Pancreas (tissue), 10 donors: ENCODE results near the gene ATXN7L3. TPM values are rescaled to one million over a fixed set of nuclear protein-coding genes. Genes with fewer than 3 reads are reported as not detected.

Experiments
- ATAC-seq, 4 donors: fragments of 200-7000 bp; cut with Tn5 transposase; one replicate each; pipeline versions ENCODE4 v1.8.0 to v1.9.1; 2020; ENCODE audit warnings: mild to moderate bottlenecking in 4 of 4, moderate library complexity in 4 of 4
- DNase-seq, 6 donors: peaks; one replicate each; pipeline ENCODE4 v3.0.0-alpha.2; 2020
- FAIRE-seq: peaks from 2 replicates; lab custom pipeline; 2012; peaks lifted over from hg19 to GRCh38; lab: Jason Lieb, UNC
- H3K27ac ChIP-seq, 4 donors: fragments of 200-600 bp; sonication (generic); 1 replicate in 3 of 4; 2 replicates in 1 of 4; pipeline versions ENCODE4 v1.5.0 to v1.8.0; 2020
- H3K27me3 ChIP-seq, 4 donors: fragments of 200-600 bp; one replicate each; pipeline ENCODE4 v1.8.0; 2021
- H3K36me3 ChIP-seq, 3 donors: fragments of 200-600 bp; sonication (generic) in 1 of 3; one replicate each; pipeline versions ENCODE4 v1.5.0 to v1.8.0; 2020 to 2021
- H3K4me1 ChIP-seq, 3 donors: fragments of 200-600 bp; one replicate each; pipeline ENCODE4 v1.8.0; 2021
- H3K4me3 ChIP-seq, 4 donors: fragments of 200-600 bp; sonication (generic) in 2 of 4; one replicate each; pipeline versions ENCODE4 v1.5.0 to v1.8.0; 2020 to 2021
- H3K9me3 ChIP-seq, 4 donors: fragments of 200-600 bp; one replicate each; pipeline ENCODE4 v1.8.0; 2021
- WGBS, 2 donors: extraction: QIAGEN DNeasy Blood & Tissue Kit; methylation state at CpG; one replicate each; pipeline ENCODE4 v1.1.7; 2013; 5-methylcytosine and 5-hydroxymethylcytosine counted together
- intact Hi-C, 3 donors: fragments of 100-400 bp; cut with DNase I; formaldehyde crosslinking; loops; one replicate each; pipeline versions ENCODE4 v1.11.1 to v1.14.2; 2022
- polyA plus RNA-seq, 2 donors: library from polyadenylated mRNA; stranded (reverse); fragments of 200-250 nt; gene quantifications; one replicate each; pipeline ENCODE4 v1.2.3, GENCODE V29; 2013
- total RNA-seq, 6 donors: library from RNA; stranded (reverse); fragmentation: NEBNext Ultra II Directional in 4 of 6; extraction: Animal tissue kit (Norgen Biotek cat#: 25700) in 4 of 6; gene quantifications; one replicate each; pipeline versions ENCODE4 v1.2.1 to v1.2.4, GENCODE V29; 2021 to 2023
- TF ChIP-seq, protein P1 (sequence below), 4 donors: fragments of 200-600 bp; sonication (generic) in 3 of 4; IDR thresholded peaks; one replicate each; pipeline versions ENCODE4 v1.5.0 to v1.8.0; 2021; ENCODE audit warnings: antibody characterized with exemption in 4 of 4
- donor health status: healthy with polysubstance abuse.
- donor health status: DM: no; HTN: no; CAD: no; lungs with moderate emphysema.
- donor health status: DM: no; HTN: no; CAD: no.
- donor health status: control.
- donor health status: control.
- donor health status: Bipolar disorder and iron deficiency.
- donor health status: DM: yes; HTN: yes; CAD: no.
- donor health status: DM: no; HTN: no; CAD: no.
- donor health status: DM: no; HTN: no; CAD: no.
- donor health status: DM: yes; HTN: yes; CAD: no.

The ATXN7L3 gene
- total and polyA plus RNA-seq, 8 donors, result 21.1 to 38.0 (median 27.3) TPM

DNA sequence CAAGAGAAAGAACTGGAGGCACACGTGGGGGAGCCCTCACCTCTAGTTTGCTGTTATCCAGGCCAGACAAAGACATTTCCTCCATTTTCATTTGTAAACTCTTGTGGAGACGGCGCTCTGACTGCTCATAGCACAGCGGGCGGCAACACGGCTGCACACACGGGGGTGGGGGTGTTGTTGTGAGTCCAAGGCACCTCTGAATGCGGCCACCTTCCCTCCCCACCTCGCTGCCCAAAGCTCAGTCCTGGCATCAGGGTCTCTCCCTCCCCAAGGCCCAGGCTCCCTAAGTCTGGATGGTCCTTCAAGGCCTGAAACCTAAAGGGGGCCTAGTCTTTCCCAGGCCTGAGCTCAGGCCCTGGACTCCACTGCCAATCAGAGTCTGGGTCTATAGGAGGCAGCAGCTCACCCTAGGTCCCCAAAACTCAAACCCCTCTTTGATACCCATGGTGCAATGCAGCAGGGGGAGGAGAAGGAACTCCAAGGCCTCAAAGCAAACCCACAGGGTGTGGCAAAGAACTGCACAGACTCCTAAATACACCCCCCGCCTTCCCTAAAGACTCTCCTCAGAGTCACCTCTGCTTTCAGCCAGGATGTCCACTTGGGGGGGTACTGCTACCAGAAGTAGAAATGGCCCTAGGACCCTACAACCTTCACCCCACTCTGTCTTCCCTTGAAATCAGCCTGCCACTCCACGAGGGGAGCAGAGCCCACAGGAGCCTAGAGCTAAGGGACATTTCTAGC lies 1.5 kb downstream of the ATXN7L3 start:
- Histone ChIP-seq H3K4me3 (peak overlapping the region; percentile 87 to 93 (median 91)), H3K27me3 (no peaks in the 10 kb centered on the region), H3K4me1 (peaks cover 3 to 11% (median 6%) of the 10 kb centered on the region in 3 donors), H3K9me3 (no peaks in the 10 kb centered on the region), H3K27ac (peak overlapping the region in 3 of 4 donors; percentile 89 to 93 (median 93)), H3K36me3 (peaks cover 6 to 20% (median 17%) of the 10 kb centered on the region in 3 donors)
- intact Hi-C loops, result no loop called here
- TF ChIP-seq, protein P1, sequence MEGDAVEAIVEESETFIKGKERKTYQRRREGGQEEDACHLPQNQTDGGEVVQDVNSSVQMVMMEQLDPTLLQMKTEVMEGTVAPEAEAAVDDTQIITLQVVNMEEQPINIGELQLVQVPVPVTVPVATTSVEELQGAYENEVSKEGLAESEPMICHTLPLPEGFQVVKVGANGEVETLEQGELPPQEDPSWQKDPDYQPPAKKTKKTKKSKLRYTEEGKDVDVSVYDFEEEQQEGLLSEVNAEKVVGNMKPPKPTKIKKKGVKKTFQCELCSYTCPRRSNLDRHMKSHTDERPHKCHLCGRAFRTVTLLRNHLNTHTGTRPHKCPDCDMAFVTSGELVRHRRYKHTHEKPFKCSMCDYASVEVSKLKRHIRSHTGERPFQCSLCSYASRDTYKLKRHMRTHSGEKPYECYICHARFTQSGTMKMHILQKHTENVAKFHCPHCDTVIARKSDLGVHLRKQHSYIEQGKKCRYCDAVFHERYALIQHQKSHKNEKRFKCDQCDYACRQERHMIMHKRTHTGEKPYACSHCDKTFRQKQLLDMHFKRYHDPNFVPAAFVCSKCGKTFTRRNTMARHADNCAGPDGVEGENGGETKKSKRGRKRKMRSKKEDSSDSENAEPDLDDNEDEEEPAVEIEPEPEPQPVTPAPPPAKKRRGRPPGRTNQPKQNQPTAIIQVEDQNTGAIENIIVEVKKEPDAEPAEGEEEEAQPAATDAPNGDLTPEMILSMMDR (IDR thresholded peaks at IDR 0.05), result no peak
- FAIRE-seq, result no peak
- WGBS, 2 donors, result 65 to 73% methylated on average over 11 of the region's 11 CpGs
- no peak for ATAC-seq
- DNase-seq, result peak in 2 of 6 donors; percentile 37 to 49

DNA sequence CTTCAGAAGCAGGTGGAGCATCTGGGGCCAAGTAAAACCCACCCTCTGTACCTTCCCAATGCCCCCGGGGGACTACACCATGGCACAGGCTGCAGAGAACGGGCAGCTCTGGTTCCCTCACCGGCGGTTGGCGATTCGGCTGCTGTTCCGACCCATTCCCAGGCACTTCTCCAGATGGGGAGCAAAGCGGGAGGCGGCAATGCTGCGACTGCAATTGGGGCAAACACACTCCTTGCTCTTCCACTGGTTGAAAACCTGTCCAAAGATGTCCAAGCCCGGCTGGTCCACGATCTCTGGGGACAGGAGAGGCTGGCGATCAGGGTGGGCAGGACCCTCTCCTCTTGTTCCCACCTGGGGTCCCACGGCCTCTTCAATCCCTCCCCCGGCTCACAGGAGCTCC lies 2.6 kb downstream of the ATXN7L3 start:
- Histone ChIP-seq H3K4me1 (peaks cover 3 to 11% (median 6%) of the 10 kb centered on the region in 3 donors), H3K4me3 (no peak overlapping the region), H3K27me3 (no peaks in the 10 kb centered on the region), H3K36me3 (peaks cover 6 to 20% (median 17%) of the 10 kb centered on the region in 3 donors), H3K9me3 (no peaks in the 10 kb centered on the region), H3K27ac (no peak overlapping the region)
- ATAC-seq (no peak), FAIRE-seq (no peak), DNase-seq (peak in 2 of 6 donors; percentile 41 to 67)
- intact Hi-C loops, result no loop called here
- TF ChIP-seq, protein P1 (IDR thresholded peaks at IDR 0.05), result no peak
- 86 to 90% methylated on average over 15 of the region's 15 CpGs for WGBS, 2 donors

DNA sequence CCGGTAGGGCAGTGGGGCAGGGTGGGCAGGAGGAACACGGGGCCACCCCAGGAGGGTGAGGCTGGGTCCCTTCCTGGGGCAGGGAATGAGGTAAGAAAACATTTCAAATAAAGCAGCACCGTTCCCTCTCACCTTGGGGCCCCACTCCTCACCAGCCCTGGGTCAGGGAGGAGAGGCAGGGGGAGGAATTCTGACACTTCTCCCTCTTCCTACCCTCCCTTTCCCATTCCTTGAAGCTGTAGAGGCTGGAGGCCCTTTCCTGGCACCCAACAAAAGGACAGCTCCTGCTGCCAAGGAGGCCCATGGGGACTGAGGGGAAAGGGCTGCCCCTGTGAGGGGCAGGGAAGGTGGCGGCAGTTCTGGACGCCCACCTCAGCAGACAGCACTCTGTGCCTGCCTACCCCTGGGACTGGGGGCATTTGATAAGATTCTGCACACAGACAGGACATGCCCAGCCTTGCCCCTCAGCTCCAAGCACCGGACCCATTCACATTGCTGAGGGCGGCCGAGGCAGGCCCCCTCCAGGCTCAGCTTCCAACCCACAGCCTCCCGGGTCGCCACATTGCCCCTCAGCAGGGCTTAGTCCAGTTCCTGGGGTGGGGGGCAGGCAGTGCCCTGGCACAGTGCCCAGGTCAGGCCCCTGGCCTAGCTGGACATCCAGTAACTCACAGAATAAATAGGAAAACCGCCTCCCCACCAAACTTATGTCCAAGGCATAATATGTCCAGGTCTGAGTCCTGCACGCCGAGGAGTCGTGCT lies 6.2 kb downstream of the ATXN7L3 start:
- FAIRE-seq, result no peak
- DNase-seq, result peak in 2 of 6 donors; percentile 53 to 77
- Histone ChIP-seq H3K27ac (no peak overlapping the region), H3K9me3 (no peaks in the 10 kb centered on the region), H3K4me3 (no peak overlapping the region), H3K36me3 (peaks cover 6 to 20% (median 17%) of the 10 kb centered on the region in 3 donors), H3K4me1 (peaks cover 0 to 7% (median 6%) of the 10 kb centered on the region in 3 donors), H3K27me3 (no peaks in the 10 kb centered on the region)
- TF ChIP-seq, protein P1 (IDR thresholded peaks at IDR 0.05), result no peak
- ATAC-seq, result no peak
- 91 to 92% methylated on average over 14 of the region's 14 CpGs for WGBS, 2 donors
- intact Hi-C loops, result no loop called here

DNA sequence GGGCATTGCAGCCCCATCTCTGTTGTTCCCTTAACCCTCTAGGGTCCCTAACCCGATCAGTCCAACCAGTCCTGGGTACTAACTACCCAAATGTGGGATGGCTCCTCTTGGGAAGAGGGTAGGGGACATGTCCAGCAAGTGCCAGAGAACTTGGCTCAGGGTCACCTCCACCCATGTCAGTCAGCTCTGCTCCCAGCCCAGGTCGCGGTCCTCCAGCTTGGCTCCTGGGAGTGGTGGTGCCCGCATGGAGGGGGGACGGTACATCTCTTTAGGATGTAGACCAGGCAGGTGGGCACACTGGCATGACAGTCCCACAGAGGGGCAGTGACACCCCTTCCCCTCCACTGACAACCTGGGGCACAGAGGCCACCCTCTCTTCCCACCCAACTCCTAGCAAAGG lies 6.9 kb downstream of the ATXN7L3 start:
- TF ChIP-seq, protein P1 (IDR thresholded peaks at IDR 0.05), result no peak
- no peak overlapping the region for H3K4me3 ChIP-seq
- 83 to 94% methylated on average over 5 of the region's 5 CpGs for WGBS, 2 donors
- no peaks in the 10 kb centered on the region for H3K27me3 ChIP-seq
- no peaks in the 10 kb centered on the region for H3K9me3 ChIP-seq
- intact Hi-C loops, result no loop called here
- H3K36me3 ChIP-seq, result peaks cover 6 to 20% (median 17%) of the 10 kb centered on the region in 3 donors
- DNase-seq (no peak), FAIRE-seq (no peak), ATAC-seq (peak in 1 of 4 donors; percentile 2)
- H3K4me1 ChIP-seq, result peaks cover 0 to 8% (median 2%) of the 10 kb centered on the region in 3 donors
- H3K27ac ChIP-seq, result no peak overlapping the region
